Measurements from ENCODE around the gene FRS3.
A peak's percentile ranks its signal among the peaks of the same experiment; 100 is the strongest.

Gene FRS3

DNA sequence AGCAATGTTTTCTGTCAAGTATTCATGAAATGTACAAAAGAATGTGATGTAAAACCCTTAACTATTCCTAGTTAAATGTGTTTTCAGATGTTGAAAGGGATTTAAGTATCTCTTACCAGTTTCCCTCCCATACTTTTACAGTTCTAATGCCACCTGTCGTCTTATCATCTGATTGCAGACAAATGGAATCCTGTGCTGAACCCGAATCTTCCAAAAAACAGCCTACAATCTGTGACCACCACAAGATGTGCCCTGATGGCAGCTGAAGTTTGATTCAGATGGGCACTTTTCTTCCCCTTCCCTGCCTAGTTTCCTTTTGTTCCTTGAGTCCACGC, 9.7 kb upstream of the FRS3 start:
- DNase-seq = no peak

DNA sequence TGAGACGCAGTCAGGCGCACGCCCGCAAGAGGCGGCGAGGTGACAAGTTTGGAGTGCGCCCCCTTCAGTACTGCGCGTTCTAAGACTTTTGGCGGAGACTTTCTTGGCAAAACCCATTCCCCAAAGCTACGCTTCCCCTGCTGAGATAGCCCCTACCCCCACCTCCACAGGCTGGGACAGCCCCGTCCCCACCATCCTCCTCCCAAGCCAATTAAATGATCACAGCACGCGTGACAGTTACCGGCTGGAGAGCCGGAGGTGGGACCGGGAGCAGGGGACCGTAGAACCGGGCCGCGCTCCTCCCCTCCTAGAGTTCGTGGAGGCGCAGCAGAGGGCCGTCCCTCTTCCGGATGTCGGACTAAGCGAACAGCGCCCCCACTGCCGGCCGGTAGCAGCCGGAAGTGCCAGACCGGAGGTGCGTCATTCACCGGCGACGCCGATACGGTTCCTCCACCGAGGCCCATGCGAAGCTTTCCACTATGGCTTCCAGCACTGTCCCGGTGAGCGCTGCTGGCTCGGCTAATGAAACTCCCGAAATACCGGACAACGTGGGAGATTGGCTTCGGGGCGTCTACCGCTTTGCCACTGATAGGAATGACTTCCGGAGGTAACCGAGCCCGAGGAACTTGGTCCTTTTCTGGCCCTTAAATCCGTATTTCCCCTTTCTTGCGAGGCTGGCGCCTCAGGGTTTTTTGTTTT, 7.7 kb upstream of the FRS3 start, which contains the start of gene TOMM6:
TSS of gene TOMM6 (plus strand) at position 476 of the 699 bp plus-strand sequence. CDS start at position 480, 4 bp downstream.
- peak; percentile 92 to 94 for DNase-seq

DNA sequence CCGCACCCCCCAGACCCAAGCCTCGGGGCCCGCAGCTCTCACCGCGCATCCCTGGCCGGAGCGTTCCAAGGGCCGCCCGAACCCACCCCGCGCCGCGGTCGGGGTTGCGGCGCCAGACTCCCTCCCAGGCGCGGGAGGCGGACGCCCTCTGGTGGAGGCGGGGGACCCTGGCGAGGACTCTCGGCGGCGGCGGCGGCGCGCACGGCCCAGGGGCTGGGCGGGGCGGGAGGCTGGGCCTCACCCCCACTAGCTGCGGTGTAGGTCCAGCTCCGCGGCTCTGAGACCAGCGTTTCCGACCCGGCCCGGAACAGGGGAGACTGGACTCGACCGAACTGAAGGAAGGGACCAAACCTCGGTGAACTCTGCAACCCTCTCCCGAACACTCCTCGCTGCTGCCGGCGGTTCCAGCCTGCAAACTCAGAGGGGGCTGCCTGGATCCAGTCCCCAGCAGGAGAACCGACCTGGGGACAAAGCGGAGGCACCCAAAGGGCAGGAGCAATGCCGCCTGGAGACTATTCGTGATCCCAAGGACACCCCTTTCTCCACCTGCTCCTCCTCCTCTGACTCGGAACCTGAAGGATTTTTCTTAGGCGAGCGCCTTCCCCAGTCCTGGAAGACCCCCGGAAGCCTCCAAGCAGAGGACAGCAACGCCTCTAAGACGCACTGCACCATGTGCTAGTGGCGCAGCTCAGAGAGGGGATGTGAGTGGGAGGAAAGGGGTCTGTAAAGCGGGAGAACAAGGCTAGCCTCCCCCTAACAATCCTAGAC, 6.9 kb upstream of the FRS3 start:
- peak; percentile 81 to 88 for DNase-seq

DNA sequence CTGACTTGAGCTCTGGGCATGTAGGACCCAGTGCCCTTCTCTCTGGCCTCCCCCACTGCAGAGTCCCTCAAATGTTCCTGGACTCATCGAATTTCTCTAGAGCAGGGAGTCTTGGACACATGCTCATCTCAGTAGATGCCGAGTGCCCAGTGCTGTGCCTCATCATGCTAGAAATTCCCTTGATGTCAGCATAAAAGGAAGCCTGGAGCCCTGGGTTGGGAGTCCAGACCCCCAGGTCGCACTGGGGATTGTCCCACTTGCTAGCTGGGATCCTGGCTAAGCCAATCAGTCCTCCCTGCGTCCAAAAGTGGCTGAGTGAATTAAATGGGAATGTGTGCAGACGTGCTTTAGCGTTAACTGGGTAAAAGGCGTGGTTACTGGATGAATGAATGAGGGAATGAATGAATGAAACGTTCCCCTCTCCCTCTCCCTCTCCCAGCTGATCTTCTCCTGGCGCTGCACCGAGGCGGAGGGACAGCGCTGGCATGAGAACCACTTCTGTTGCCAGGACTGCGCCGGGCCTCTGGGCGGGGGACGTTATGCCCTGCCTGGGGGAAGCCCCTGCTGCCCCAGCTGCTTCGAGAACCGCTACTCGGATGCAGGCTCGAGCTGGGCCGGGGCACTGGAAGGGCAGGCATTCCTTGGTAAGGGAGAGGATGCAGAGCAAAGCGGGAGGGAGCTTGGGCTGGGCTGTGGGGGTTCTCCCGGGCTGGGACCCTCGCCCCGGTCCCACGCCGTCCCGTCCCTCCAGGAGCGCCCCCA, 6.2 kb upstream of the FRS3 start:
- no peak for DNase-seq

DNA sequence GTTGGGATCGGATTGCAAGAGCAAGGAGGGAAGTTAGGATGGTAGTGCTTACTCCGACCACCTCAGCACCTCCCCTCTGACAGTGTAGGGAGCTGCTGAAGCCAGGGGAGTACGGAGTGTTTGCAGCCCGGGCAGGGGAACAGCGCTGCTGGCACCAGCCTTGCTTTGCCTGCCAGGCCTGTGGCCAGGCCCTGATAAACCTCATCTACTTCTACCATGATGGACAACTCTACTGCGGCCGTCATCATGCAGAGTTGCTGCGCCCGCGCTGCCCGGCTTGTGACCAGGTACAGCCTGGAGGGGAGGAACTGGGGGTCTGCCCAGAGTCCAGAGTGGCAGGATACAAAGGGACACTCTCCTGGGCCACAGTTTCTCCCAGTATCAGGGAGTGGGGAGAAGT, 5.6 kb upstream of the FRS3 start:
- DNase-seq = no peak

DNA sequence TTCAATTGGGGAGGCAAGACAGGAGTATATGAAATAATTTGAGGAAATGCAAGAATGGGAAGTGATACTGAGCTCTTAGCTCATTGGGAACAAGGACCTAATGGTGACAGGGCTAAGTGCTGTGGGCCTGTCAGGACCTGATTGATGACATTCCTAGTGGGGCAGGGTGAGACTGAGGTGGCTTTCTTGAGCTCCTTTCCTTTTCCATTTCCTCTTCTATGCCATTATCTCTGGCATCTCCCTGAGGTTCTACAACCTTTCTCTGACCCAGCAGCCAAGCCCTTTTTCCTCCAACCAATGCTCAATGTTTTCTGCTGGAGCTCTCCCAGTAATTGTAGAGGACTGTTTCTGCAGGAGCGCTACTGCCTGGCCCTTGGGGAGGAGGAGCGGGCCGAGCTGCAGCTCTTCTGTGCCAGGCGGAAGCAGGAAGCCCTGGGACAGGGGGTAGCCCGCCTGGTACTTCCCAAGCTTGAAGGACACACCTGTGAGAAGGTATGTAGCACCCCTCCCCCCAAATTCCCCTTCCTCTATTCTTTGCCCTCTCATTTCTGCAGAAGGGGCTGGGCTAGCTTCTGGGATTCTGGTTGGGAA, 5.0 kb upstream of the FRS3 start:
- no peak for DNase-seq

DNA sequence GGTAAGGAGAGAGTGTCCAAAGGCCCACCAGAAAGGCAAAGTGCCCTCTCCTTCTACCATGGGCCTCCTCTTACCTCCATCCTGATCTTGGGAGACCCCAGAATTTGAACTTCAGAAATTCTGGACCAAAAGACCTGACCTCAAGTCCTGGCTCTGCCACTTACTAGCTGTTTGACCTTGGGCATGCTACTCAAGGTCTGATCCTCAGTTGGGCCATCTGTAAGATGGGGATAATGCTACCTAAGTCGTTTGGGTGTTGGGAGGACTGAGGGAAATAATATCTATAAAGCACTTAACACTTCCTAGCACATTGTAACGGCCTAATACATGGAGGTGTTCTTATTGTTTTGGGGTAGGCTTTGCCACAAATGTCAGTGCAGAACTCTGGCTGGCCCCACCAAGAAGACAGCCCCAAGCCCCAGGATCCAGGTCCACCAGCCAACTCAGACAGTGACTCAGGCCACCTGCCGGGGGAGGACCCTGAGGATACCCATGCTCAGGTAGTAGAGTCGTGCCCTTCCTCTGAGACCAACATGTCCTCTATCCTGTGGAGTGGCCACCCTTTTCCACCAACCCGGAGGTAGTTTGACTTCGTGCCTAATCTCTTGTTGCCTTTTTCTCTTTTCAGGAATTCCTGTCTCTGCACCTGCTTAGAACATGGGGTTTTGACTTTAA, 3.5 kb upstream of the FRS3 start:
- DNase-seq = no peak

DNA sequence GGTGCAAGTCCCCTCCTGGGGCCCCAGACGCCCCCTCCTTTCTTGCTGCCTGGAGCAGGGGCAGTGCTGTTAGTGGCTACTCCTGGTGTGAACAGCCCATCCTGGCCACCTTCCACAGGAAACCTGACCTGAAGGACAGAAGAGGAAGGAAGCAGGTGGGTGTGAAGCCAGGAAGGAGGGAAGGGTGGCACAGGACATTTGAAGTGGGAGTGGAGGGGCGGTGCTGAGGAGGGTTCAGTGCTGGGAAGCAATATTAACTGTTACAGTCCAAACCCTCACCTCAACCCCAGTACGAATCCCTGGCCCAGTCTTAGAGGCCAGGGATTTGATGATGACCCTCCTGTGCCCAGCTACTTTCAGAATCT, 1.6 kb upstream of the FRS3 start:
- DNase-seq = no peak

DNA sequence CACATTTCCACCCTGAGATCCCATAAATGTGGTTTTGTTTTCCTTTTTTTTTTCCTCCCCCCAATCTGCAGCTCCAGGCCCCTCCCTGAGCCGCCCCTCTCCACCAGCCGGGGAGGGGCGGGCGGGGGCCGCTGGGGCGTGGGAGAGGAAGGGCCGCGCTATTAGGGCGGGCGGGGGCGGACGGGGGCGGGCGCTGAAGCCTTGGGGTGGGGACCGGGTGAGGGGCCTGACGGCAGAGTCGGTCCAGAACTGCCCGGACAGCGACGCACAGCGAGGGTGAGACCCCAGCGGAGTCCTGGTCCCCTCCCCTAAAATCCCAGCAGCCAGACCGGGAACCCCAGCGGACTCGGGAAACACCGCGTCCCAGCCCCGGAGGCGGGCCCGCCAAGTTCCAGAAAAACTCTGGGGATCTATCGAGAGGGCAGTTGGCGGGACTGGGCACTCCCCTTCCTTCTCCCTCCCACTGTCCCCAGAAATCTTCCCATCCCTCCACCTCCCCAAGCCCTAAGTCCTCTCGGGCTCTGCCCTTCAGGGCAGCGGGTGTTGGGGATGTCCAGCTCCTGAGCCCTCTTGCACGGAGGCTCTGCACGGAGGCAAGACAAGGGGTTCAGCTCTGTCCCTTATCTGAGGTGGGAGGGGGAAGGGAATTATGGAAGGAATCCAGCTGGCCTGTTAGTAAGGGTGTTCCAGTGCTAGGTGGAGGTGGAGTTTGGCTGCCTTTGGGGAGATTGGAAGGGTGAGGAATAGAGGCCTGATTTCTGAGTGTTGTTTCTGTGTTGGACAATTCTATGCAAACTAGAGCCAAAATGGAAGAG, 1.1 kb upstream of the FRS3 start, which contains the start of gene PRICKLE4:
TSS of gene PRICKLE4 (plus strand) at position 232 of the 815 bp plus-strand sequence. CDS start 2,692 bp downstream, outside the sequence.
- DNase-seq = no peak

DNA sequence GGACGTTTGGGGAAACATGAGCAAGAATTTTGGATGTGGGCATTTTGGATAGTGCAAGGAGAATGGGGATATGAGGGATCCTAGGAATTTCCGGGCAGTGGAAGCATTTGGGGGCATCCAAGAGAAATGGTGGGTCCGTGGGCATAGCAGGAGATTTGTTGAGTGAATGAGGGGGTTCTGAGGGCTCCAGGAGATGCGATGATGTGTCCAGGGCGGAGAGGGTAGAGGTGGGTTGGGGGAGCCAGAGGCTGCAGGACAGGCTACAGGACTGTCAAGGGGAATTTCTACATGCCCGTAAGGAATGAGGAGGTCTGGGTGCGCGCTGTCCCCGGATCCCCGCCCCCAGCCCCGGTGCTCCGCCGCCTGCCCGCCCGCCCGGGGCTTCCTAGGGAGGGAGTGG, 364 bp downstream of the FRS3 start:
- no peak for DNase-seq

DNA sequence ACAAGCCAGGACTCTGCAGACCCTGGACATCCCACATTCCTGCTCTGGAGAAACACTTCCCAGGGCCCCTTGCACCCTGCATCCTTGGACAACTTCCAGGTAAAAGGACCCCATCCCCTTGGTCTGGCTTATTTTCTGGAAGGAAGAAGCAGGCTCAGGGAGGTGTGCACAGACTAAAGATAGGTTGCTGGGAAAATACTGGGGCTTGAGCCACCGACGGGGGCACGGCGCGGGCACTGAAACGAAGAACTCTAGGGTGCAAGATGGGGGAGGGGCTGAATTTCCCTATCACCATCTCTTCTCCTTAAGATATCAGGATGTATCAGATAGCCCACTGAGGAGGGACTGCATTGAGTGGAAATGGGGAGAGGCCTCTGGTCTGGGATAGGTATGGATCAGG, 805 bp downstream of the FRS3 start:
- no peak for DNase-seq

DNA sequence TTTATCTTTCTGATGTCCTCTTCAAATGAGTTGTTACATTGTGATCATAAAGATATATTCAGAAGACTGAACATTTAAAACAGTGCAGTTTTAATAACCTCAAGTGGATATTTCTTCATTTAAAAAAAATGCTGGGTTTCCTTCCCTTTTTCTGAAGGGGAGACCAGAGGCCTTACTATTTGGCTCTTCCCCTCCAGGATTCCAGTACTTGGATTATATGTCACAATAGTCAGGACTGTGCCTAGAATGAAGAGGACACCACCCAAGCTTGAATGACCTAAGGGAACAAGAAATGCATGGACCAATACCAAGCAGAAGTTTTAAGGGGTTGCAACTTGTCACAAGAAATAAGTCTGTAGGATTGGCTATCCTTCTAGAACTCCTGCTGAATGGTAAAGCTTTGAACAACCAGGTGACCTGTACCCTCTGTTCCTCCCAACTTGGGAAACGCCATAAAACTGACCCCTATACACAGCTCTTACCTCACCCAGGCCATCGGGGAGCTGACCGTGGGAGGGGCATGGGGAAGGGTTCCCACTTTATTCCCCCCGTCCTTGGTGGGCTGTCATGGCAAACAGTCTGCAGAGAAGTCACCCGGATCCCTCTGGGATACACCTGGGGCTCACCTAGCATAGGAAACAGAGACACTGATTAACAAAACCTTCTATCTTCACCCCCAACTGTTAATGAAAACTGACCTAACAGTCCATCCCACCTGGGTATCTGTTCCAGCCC, 2.0 kb downstream of the FRS3 start:
- no peak for DNase-seq

DNA sequence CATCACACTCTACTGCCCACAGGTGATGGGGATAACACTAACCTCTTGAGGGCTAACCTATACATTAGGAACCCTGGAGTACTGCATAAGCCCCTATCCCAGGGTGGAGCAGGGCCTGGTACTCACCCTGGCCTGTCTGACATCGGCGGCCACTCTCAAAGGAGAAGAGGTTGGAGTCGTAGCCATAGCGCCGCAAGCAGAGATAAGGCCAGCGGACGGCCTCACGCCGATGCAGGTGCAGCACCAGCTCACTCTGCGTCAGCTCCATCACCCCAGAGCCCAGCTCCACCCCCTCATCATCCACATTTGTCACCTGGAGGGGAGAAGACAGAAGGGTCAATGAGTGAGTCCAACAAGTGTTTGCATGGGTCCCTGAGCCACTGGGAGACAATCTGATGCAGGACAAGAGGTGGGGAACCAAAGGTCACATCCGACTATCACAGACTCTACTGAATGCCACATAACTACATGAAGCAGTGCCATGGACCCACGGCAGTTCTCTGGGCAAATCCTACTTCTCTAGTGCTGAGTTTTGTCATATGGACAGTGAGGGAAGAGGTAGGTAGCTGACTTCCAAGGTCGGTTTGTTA, 4.3 kb downstream of the FRS3 start:
- DNase-seq = no peak

DNA sequence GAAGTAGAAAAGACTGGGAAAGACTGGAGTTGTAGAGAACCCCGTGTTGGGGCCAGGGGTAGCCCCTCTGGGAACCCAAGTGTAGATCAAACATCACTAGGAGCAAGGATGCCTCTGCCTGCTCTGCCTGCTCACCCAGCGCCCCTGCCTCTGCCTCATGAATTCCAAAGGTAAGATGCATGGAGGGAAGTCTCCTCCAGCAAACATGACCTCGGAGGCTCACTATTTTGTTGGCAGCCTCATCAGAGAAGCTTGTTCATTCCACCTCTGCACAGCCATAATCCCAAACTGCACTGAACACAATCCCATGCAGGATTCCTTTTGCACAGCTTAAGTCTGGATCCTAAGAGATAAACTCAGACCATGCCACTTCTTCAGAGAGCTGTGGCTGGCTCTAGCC, 4.9 kb downstream of the FRS3 start:
- no peak for DNase-seq

DNA sequence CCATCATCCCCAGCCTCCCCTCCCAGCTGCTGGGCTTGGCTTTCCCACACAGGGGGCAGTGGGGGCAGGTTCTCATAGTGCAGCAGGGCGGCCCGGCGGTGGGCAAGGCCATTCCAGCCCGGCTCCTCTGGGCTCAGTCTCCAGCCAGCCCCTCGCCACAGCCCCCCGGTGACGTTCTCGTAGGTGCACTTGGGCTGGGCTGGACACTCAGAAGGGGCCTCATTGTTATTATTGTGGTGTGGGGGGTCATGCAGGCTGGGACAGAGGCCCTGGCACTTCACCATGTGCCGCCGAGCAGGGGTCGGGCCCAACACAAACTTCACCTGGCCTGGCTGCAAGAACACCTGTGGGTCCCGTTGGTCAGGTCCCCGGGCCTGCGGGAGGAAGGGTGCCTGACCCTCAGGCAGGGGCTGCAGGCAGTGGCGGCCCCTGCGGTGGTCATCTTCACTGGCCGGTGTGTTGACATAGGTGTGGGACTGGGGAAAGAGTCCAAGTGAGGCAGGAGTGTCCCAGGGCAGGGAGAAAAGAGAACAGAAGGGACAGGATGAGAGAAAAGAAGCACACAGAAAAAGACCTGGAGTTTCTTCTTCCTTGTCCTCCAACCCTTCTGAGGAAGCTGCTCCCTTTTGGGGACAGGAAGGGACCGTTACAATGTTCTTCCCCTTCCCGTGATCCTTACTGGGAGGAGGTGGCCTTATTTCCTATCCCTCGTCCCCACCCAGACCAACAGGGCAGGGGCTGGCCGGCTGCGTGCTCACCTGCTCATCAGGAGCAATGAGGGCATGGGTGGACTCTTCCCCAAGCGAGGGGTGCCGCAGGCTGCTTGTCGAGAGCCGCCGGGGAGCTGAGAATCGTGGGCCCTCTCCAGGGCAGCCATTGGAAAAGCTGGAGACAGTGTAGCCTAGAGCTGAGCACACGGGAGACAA, 8.4 kb downstream of the FRS3 start:
- DNase-seq = no peak

DNA sequence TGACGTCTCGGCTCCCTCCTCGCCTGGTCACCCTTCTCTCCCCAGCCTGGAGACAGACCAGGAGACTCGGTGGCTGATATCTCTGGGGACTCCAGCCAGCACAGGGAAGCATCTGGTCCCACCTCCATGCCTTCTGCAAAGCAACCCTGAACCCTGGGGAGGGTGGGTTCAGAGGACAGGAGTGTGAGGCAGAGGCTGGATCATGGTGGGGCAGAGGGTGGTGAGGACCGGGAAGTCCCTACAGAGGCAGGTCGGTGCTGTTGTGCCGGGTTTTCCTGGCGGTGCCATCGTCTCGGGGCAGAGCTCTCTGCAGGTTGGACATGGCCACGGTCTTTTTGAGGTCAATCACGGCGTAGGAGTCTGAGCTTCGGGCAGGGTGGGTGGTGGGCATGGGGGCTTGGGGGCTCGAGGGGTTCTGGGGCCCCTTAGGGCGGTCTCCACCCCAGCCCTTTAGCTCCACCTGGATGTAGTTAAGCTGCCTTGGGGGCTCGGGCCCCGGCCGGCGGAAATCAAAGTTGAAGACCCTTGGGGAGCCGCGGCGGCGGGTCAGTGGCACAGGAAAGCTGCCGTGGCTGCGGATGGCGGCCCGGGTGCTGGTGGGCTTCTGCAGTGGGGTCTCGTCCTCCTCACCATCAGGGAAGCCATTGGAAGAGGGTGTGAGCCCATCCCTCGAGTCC, 9.2 kb downstream of the FRS3 start:
- no peak for DNase-seq

DNA sequence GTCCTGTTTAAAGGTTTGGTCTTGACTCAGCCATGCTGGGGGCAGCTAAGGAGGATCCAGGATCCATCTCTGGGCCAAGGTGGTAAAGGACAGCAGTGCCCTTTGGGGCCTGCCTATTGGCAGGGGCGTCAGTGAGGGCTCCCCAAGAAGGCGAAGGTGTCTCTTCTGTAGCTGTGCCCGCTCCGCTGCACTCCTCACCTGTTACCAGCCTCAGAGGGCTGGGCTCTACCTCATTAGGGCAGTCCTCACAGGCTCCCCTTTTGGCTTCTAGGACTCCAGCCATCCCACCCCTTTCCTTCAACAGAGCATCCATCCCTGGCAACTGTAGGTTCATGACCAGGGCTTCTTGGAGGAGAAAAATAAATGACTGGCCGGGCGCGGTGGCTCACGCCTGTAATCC, 10.3 kb downstream of the FRS3 start:
- no peak for DNase-seq

DNA sequence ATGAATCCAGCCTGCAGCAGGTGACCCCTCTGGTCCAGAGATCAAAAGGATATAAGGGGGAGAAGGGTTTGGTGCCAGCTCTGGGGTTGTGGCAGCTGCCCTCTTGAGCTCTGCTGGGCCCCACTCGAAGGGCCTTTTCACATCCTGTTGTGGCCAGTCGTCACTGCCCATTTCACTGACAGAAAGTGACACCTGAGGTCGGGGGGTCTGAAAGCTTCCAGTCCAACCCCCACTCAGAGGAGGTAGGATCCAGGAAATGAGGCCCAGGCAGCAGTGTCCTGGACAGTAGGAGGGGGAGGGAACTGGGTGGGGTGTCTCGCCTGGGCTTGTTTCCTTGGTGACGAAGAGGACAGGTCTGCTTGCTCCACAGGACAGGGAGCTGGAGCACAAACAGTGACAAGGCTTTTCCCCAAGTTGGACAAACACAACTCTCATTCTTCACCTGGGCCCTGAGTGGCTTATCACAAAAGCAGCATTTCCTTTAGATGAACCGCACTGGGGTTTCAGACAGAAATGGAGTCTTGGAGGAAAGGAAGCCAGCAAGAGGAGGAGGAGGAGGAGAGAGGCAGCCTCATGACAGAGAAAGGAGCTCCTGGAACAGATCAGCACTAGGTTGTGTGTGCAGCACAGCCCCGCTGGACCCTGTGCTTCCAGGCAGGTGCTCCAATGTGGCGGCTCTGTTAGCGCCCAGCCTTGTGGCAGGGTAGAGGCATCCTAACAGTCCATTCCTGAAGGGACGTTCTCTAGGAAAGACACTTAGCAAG, 11.0 kb downstream of the FRS3 start:
- DNase-seq = no peak
